GM19193 (cell line): ENCODE measurements around the gene BTD.

Experiments
- POLR2A ChIP-seq: IDR thresholded peaks from 4 replicates; pipeline ENCODE4 v1.6.1; 2011; ENCODE audit not compliant: insufficient read depth, insufficient read length; ENCODE audit errors: extremely low read depth

BTD gene

DNA sequence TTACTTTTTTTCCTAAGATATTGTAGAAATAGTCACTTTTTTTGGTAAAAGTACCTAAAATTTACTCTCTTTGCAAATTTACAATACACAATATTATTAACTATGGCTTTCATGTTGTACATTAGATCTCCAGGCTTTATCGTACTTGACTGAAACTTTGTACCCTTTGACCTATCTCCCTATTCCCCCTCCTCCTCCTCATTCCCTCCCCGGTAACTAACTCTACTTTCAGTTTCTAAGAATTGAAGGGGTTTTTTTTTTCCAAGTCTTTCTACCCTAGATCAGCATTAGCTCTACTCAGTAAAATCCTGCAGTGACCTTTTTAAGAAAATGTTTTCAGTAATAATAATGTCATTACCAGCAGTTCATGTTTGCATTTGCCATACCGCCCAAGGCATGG lies 10.3 kb upstream of the BTD start:
- no peak for TF ChIP-seq POLR2A

DNA sequence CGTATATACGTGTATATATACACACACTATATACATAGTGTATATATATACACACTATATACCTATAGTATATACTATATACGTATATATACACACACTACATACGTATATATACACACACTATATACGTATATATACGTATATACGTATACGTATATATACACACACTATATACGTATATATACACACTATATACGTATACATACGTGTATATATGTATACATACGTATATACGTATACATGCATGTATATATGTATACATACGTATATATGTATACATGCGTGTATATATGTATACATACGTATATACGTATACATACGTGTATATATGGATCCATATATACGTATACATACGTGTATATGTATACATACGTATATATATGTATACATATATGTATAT lies 9.6 kb upstream of the BTD start:
- TF ChIP-seq POLR2A, result no peak

- no peak for TF ChIP-seq POLR2A
These were observed 8.6 kb upstream of the BTD start for GRCh38 chr3:15592968-15593367.

DNA sequence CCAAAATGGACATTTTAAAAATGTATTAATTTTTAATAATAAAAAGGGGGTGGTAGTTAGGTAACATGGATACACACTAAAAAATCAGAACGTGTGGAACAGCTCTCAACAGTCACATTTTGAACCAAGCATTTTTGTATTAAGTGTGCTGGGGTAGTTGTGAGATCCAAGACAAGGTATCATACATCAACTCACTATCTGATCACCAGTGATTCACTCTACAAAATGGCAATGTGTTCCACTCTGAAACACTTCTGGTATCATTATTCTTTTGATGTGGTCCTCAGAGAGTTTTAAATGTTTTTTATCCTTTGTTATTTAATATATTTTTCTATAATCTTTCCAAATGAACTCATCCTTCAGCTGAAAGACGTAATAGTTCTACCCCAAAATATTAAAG lies 5.6 kb upstream of the BTD start:
- no peak for TF ChIP-seq POLR2A

DNA sequence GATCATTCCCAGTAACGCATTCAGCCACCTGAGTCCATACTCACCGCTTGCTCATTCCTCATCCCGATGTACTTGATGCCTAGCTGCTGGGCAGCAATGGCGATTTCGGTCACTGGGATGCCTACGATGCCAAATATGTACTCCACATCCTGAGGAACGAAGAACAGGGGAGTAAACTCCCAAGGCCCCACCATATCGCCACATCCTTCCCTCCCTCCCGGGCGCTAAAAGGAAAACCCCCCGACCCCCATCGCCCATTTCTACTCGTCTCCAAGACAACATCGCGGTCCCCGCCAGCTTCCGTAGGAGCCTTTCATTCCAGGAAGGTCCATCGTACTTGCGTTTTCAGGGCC lies 523 bp upstream of the BTD start:
- TF ChIP-seq POLR2A, result no peak

DNA sequence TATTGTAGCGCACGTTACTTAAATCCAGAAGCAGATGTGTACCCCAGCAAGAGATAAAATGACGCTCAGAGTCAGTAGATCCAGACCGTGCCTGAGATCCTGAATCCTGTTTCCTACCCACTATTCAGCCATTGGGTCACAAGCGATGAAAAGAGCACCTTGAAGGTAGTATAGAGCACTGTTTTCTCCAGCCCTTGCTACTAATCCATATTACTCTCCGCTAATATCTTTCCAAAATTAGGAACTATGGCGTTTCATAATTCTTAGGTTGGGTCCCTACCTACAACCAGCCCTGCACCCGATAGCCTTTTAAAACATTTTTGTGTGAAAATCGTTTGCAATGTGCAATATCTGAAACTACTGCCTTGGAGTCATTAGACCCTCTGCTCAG lies 596 bp downstream of the BTD start:
- TF ChIP-seq POLR2A, result no peak

GRCh38 chr3:15606434-15606891 lies 4.9 kb downstream of the BTD start:
- TF ChIP-seq POLR2A, result no peak

DNA sequence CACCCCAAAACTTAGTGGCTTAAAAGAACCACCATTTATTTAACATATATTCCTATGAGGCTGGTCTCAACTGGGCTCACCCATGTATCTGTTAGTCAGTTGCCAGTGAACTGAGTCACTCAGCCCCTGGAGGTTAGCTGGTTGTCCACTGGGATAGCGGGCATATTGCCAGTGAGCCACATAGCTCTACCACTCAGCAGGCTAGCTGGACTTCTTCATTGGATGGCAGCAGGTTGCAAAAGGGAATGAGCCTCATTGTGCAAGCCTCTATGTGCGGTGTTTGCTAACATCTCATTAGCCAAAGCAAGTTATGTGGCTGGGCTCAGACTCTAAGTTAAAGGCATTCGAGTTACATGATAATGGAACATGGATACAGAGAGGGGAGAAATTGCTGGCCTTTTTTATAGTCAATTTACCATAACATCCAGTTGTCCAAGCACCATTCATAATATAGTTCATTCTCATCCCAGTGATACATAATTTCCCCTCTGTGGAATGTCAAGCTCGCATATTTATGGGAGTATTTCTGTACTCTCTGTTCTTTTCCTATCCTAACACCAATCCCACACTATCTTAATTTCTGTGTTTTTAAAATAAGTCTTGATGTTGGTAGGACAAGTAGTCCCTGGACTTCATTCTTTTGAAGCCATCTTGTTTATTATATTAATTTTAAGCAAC lies 8.7 kb downstream of the BTD start:
- no peak for TF ChIP-seq POLR2A

DNA sequence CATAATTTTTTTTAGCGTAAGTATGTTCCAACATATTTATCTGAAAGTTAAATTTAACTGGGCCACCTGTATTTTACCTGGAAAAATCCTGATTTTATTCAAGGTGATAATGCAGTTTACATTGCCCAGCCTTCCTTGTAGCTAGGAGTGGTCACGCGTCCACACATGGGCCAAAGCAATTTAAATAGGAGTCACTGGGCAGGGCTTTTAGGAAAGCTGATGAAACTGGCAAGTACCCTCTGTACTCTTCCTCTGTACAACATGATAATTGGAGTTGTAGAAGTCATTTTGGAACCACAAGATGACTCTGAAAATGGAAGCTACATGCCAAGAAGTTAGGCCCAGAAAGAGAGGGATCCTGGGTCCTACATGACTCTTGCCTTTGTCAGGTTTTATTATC lies 9.5 kb downstream of the BTD start:
- no peak for TF ChIP-seq POLR2A

GRCh38 chr3:15612001-15612400 lies 10.5 kb downstream of the BTD start:
- TF ChIP-seq POLR2A, result no peak

DNA sequence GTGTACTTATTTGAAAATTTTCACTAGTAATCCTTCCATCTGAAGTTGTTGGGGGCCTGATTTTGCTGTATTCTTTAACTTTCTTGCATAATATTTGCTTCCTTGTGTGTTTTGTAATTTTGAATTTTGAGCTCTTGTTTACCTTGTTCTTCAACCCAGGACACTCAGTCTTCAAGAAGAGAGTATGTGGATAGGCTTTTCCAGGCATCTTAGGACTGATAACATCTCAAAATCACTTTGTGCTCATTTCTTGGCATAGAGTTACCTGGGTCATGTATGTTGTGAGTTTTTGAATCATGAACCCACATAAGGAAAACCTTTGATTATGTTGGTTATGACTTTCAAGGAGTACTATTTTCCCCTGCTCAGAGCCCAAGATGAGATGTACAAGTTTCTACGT lies 13.4 kb downstream of the BTD start:
- TF ChIP-seq POLR2A, result no peak

DNA sequence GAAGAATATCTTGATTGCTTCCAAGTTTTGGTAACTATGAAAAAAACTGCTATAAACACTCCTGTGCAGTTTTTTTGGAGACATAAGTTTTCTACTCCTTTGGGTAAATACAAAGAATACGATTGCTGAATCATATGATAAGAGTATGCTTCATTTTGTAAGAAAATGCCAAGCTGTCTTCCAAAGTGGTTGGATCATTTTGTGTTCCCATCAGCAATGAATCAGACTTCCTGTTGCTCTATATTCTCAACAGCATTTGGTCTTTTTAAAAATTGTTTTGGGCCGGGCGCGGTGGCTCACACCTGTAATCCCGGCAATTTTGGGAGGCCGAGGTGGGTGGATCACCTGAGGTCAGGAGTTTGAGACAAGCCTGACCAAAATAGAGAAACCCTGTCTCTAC lies 14.5 kb downstream of the BTD start:
- TF ChIP-seq POLR2A, result no peak

GRCh38 chr3:15623535-15624440 lies 22.2 kb downstream of the BTD start:
- no peak for TF ChIP-seq POLR2A

DNA sequence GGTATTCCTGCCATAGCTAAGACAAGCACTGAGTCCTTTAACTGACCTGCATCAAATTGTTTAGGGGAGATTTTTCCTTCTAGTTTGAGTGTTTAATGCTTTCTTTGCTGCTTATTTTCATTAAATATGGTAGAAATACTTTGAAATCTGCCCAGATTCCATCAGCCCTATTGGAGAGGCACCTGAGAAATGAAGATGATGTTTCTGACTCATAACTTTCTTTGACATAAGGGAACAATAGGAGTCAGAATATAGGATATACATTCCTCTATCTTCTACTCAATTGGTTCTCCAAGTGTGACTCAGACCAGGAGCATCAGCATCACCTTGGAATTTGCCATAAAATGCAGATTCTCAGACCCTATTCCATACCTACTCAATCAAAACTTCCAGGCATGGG lies 27.4 kb downstream of the BTD start:
- no peak for TF ChIP-seq POLR2A

DNA sequence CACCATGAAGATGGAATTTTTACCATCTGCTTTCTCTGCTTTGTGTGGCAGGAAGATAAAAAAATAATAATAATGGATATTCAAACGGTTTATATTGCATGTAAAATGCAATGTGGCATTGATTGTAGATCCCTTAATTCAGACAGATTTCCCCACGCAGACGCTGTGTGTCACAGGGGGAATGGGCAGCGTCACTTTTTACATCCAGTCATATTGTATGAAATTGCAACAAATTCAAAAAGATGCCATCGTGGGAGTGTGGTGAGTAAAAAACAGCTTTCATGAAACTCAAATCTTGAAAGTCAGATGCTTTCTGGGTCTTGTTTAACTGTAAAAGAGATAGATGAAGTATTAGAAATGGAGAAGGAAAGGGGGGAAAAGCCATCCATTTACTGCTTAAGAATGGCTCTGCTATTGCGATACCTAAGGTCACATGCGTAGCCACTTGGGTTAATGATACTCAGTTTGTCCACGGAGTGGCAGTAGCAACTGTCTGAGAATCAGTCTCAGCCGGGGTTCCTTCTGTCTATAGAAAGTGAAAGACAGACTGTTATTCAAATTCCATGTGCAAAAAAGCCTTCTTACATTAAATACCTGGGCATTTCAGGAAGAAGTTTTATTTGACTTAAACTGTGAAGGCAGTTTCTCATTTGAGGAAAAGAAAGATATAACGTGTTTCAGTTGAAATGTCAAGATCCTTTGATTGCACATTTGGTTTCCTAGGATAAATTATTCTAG lies 28.5 kb downstream of the BTD start:
- no peak for TF ChIP-seq POLR2A

- TF ChIP-seq POLR2A, result no peak
These were observed 29.3 kb downstream of the BTD start for GRCh38 chr3:15630646-15631350.
